GM19240 (cell line): ENCODE measurements around the gene SLC25A51.

ENCODE experiments used
- DNase-seq: peaks from one replicate; pipeline ENCODE4 v3.0.0; 2011; ENCODE audit warnings: low spot score; ENCODE audit not compliant: insufficient read length

SLC25A51 gene

GRCh38 chr9:37903647-37904444, at the start of gene SLC25A51:
TSS of gene SLC25A51 (minus strand) at chr9:37904127. CDS start at chr9:37888550, 15,577 bp downstream.
- DNase-seq: peak; percentile 91

- DNase-seq: peak; percentile 22
Measured at GRCh38 chr9:37953206-37953774, 49.4 kb upstream of the SLC25A51 start.

GRCh38 chr9:37952731-37953130, 48.8 kb upstream of the SLC25A51 start:
- no peak for DNase-seq

- no peak for DNase-seq
Measured at GRCh38 chr9:37951671-37952449, 47.9 kb upstream of the SLC25A51 start.

- DNase-seq: no peak
Measured at GRCh38 chr9:37950561-37950960, 46.6 kb upstream of the SLC25A51 start.

GRCh38 chr9:37949576-37949975, 45.6 kb upstream of the SLC25A51 start:
- no peak for DNase-seq

GRCh38 chr9:37948417-37948980, 44.6 kb upstream of the SLC25A51 start:
- DNase-seq: no peak

GRCh38 chr9:37947977-37948376, 44.0 kb upstream of the SLC25A51 start:
- no peak for DNase-seq

GRCh38 chr9:37947471-37947870, 43.5 kb upstream of the SLC25A51 start:
- no peak for DNase-seq

- no peak for DNase-seq
Measured at GRCh38 chr9:37946971-37947370, 43.0 kb upstream of the SLC25A51 start.

GRCh38 chr9:37946041-37946440, 42.1 kb upstream of the SLC25A51 start:
- no peak for DNase-seq

GRCh38 chr9:37944671-37945481, 40.9 kb upstream of the SLC25A51 start:
- DNase-seq: no peak

GRCh38 chr9:37944266-37944650, 40.3 kb upstream of the SLC25A51 start:
- no peak for DNase-seq

- no peak for DNase-seq
Measured at GRCh38 chr9:37943345-37944265, 39.7 kb upstream of the SLC25A51 start.

- no peak for DNase-seq
Measured at GRCh38 chr9:37942621-37943344, 38.9 kb upstream of the SLC25A51 start.

- no peak for DNase-seq
Measured at GRCh38 chr9:37941253-37941652, 37.3 kb upstream of the SLC25A51 start.

GRCh38 chr9:37939575-37940095, 35.7 kb upstream of the SLC25A51 start:
- no peak for DNase-seq

- DNase-seq: no peak
Measured at GRCh38 chr9:37938121-37938891, 34.4 kb upstream of the SLC25A51 start.
